Kasumi-1 (cell line): ENCODE data around the gene UST.
"Not testable (repeated sequence)": the region's sequence is repeated elsewhere in the genome, so short reads cannot be mapped to it uniquely, and the experiment has no call there.

Experiments used
- DNase-seq, 2 experiments: peaks; one replicate each; lab custom pipeline; 2025; lab: John Stamatoyannopoulos, UW

The UST gene

GRCh38 chr6:148735989-148736388, 10.8 kb upstream of the UST start:
- peak in 1 of 2 experiments; percentile 8 for DNase-seq

GRCh38 chr6:148736774-148737412, 9.9 kb upstream of the UST start:
- DNase-seq, result peak in 1 of 2 experiments; percentile 12

- no peak for DNase-seq
Measured at GRCh38 chr6:148737806-148738205, 9.0 kb upstream of the UST start.

GRCh38 chr6:148738946-148739821, 7.6 kb upstream of the UST start:
- DNase-seq, result no peak

GRCh38 chr6:148739822-148740128, 7.1 kb upstream of the UST start:
- no peak for DNase-seq

- DNase-seq, result no peak
Measured at GRCh38 chr6:148743476-148743875, 3.4 kb upstream of the UST start.

GRCh38 chr6:148745926-148746325, 904 bp upstream of the UST start:
- no peak for DNase-seq

- DNase-seq, result no peak
Measured at GRCh38 chr6:148747145-148747470, 278 bp downstream of the UST start.

GRCh38 chr6:148747471-148748165, 788 bp downstream of the UST start:
- DNase-seq, result peak; percentile 22 to 32

GRCh38 chr6:148749674-148750073, 2.8 kb downstream of the UST start:
- no peak for DNase-seq

GRCh38 chr6:148750838-148751792, 4.3 kb downstream of the UST start:
- DNase-seq, result no peak

- no peak for DNase-seq
Measured at GRCh38 chr6:148751793-148752170, 5.0 kb downstream of the UST start.

GRCh38 chr6:148755379-148755778, 8.5 kb downstream of the UST start:
- DNase-seq, result not testable (repeated sequence)

- no peak for DNase-seq
Measured at GRCh38 chr6:148757944-148758480, 11.2 kb downstream of the UST start.

- DNase-seq, result peak; percentile 95 to 96
Measured at GRCh38 chr6:148758492-148758891, 11.7 kb downstream of the UST start.

GRCh38 chr6:148760258-148760534, 13.4 kb downstream of the UST start:
- no peak for DNase-seq

- DNase-seq, result peak; percentile 77 to 78
Measured at GRCh38 chr6:148760568-148761526, 14.0 kb downstream of the UST start.

- DNase-seq, result peak; percentile 69 to 75
Measured at GRCh38 chr6:148761527-148762011, 14.7 kb downstream of the UST start.

GRCh38 chr6:148762231-148762630, 15.4 kb downstream of the UST start:
- DNase-seq, result no peak

GRCh38 chr6:148764259-148765020, 17.6 kb downstream of the UST start:
- DNase-seq, result not testable (repeated sequence)
